ENCODE data around the gene CPZ.

DNA sequence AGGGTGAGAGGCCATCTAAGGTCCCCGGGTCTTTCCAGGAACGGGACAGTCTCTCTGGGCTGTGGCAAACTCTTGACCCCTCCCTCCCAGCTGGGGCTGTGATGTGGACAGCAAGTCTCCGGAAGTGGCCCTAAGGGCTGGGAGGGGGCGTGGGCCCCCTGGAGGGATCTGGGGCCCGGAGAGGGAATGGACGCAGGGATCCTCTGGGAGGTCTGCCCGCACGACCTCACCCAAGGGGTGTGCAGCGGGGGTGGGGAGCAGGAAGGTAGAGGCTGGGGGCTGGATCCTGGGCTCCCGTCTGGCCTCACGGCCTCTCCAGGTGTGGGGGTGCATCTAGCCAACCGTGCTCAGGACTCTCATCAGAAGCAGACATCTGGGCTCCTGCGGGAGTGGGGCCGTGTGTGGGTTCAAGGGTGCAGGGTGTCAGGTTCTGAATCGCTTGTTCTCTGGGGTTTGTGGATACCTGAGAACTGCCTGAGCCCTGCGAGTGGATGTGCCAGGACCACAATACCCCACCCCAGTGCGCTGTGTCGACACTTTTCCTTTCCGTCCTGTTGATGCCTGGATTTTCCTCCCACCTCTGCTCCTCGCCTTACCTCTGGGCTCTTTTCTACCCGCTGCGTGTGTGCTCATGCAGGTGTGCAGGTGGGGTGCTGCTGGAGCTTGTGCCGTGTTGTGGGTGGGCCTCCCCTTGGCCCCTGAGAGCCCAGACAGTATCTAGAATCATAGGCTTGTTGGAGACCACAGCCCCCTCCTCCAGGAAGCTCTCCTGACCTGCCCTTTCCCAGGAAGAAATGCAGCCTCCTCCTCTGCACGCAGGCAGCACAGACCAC lies 915 bp downstream of the CPZ start:
- TF ChIP-seq, protein P1, sequence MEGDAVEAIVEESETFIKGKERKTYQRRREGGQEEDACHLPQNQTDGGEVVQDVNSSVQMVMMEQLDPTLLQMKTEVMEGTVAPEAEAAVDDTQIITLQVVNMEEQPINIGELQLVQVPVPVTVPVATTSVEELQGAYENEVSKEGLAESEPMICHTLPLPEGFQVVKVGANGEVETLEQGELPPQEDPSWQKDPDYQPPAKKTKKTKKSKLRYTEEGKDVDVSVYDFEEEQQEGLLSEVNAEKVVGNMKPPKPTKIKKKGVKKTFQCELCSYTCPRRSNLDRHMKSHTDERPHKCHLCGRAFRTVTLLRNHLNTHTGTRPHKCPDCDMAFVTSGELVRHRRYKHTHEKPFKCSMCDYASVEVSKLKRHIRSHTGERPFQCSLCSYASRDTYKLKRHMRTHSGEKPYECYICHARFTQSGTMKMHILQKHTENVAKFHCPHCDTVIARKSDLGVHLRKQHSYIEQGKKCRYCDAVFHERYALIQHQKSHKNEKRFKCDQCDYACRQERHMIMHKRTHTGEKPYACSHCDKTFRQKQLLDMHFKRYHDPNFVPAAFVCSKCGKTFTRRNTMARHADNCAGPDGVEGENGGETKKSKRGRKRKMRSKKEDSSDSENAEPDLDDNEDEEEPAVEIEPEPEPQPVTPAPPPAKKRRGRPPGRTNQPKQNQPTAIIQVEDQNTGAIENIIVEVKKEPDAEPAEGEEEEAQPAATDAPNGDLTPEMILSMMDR (IDR thresholded peaks at IDR 0.05; ENCODE audit: low read length) = no peak
- no peak for TF ChIP-seq EZH2 (IDR thresholded peaks at IDR 0.05; ENCODE audit: borderline replicate concordance, low read length)

Measured in OCI-LY1 (cell line).